Right lobe of liver (tissue), 6 donors: ENCODE measurements around the gene RBM6. TPM values are rescaled to one million over a fixed set of nuclear protein-coding genes. Genes with fewer than 3 reads are reported as not detected.

Experiments
- ATAC-seq, 4 donors: fragments of 200-7000 bp; cut with Tn5 transposase; one replicate each; pipeline ENCODE4 v1.9.1; 2020; ENCODE audit warnings: mild to moderate bottlenecking in 4 of 4, moderate library complexity in 4 of 4
- DNase-seq, 3 donors: peaks; one replicate each; pipeline ENCODE4 v3.0.0-alpha.2; 2020
- H3K27ac ChIP-seq, 3 donors: fragments of 200-600 bp; one replicate each; pipeline ENCODE4 v1.8.0; 2022
- H3K27me3 ChIP-seq, 2 donors: fragments of 200-600 bp; one replicate each; pipeline ENCODE4 v1.8.0; 2022
- H3K36me3 ChIP-seq, 4 donors: fragments of 200-600 bp; sonication (generic) in 1 of 4; one replicate each; pipeline versions ENCODE4 v1.5.1 to v1.8.0; 2017 to 2022; ENCODE audit warnings: control low read depth in 1 of 4
- H3K4me1 ChIP-seq, 4 donors: fragments of 200-600 bp; sonication (generic) in 1 of 4; one replicate each; pipeline versions ENCODE4 v1.5.1 to v1.8.0; 2017 to 2022; ENCODE audit warnings: control low read depth in 1 of 4
- H3K4me3 ChIP-seq, 3 donors: fragments of 200-600 bp; one replicate each; pipeline ENCODE4 v1.8.0; 2022
- H3K9me3 ChIP-seq, 4 donors: fragments of 200-600 bp; sonication (generic) in 1 of 4; one replicate each; pipeline versions ENCODE4 v1.5.1 to v1.8.0; 2017 to 2022; ENCODE audit warnings: control low read depth in 1 of 4
- CTCF ChIP-seq, 4 donors: fragments of 200-600 bp in 3 of 4; fragments of 450-650 bp in 1 of 4; IDR thresholded peaks; one replicate each; pipeline versions ENCODE4 v1.5.1 to v1.8.0; 2016 to 2022; ENCODE audit warnings: antibody characterized with exemption in 4 of 4, mild to moderate bottlenecking in 2 of 4
- POLR2A ChIP-seq: fragments of 450-650 bp; IDR thresholded peaks from one replicate; pipeline ENCODE4 v1.6.1; 2017; ENCODE audit warnings: antibody characterized with exemption, mild to moderate bottlenecking
- WGBS: methylation state at CpG from one replicate; pipeline ENCODE4 v1.1.6; 2018; ENCODE audit warnings: low coverage, low lambda C conversion rate; ENCODE audit not compliant: insufficient coverage; ENCODE audit errors: missing lambda C conversion rate; 5-methylcytosine and 5-hydroxymethylcytosine counted together
- intact Hi-C, 2 donors: fragments of 100-400 bp; cut with DNase I; formaldehyde crosslinking; loops; one replicate each; pipeline versions ENCODE4 v1.11.2 to v1.14.1; 2022
- total RNA-seq, 6 experiments: library from RNA; depleted of rRNA in 2 of 6; stranded (reverse); fragments of >200 nt in 2 of 6; fragmentation: NEBNext Ultra II Directional in 3 of 6; extraction: Animal tissue kit (Norgen Biotek cat#: 25700) in 3 of 6; gene quantifications; one replicate each; pipeline versions ENCODE4 v1.1.0 to v1.2.4, GENCODE V29; 2016 to 2023
- donor health status: DM: no; HTN: yes; CAD: no.
- donor health status: DM: no; HTN: no; CAD: no.
- donor health status: DM: no; HTN: no; CAD: no.
- donor health status: DM: no; HTN: yes; CAD: no.
- donor health status: DM: no; HTN: yes; CAD: no.

Gene RBM6
- total RNA-seq, 6 experiments from 2014 or later: 25.9 to 46.4 (median 32.9) TPM

GRCh38 chr3:50111757-50112156 lies 171.8 kb downstream of the RBM6 start:
- Histone ChIP-seq H3K36me3 (peaks cover 39 to 100% (median 79%) of the 10 kb centered on the region in 4 donors), H3K4me1 (no peaks in the 10 kb centered on the region), H3K27ac (no peak overlapping the region), H3K27me3 (no peaks in the 10 kb centered on the region), H3K4me3 (no peak overlapping the region), H3K9me3 (no peaks in the 10 kb centered on the region)
- DNase-seq (no peak), ATAC-seq (no peak)
- intact Hi-C loops: no loop called here
- TF ChIP-seq CTCF (IDR thresholded peaks at IDR 0.05): no peak
- TF ChIP-seq POLR2A: no peak
- 77% methylated on average over 1 of the region's 5 CpGs for WGBS

- intact Hi-C loops: no loop called here
- Histone ChIP-seq H3K9me3 (no peaks in the 10 kb centered on the region), H3K27ac (no peak overlapping the region), H3K4me1 (no peaks in the 10 kb centered on the region), H3K4me3 (no peak overlapping the region), H3K27me3 (no peaks in the 10 kb centered on the region), H3K36me3 (peaks cover 39 to 100% (median 77%) of the 10 kb centered on the region in 4 donors)
- 93% methylated on average over 3 of the region's 3 CpGs for WGBS
- DNase-seq (no peak), ATAC-seq (peak in 3 of 4 donors; percentile 31 to 45 (median 43))
- TF ChIP-seq CTCF (IDR thresholded peaks at IDR 0.05): no peak
- no peak for TF ChIP-seq POLR2A
Measured at GRCh38 chr3:50112462-50112861, 172.5 kb downstream of the RBM6 start.

GRCh38 chr3:50117120-50117519 lies 177.2 kb downstream of the RBM6 start:
- Histone ChIP-seq H3K4me1 (no peaks in the 10 kb centered on the region), H3K4me3 (no peak overlapping the region), H3K36me3 (peaks cover 27 to 80% (median 55%) of the 10 kb centered on the region in 4 donors), H3K27ac (no peak overlapping the region), H3K9me3 (no peaks in the 10 kb centered on the region), H3K27me3 (no peaks in the 10 kb centered on the region)
- DNase-seq (peak in 1 of 3 donors; percentile 15), ATAC-seq (no peak)
- WGBS: 80% methylated on average over 4 of the region's 8 CpGs
- intact Hi-C loops: no loop called here
- TF ChIP-seq POLR2A (no peak), CTCF (IDR thresholded peaks at IDR 0.05) (no peak)

- no peaks in the 10 kb centered on the region for H3K27me3 ChIP-seq
- intact Hi-C loops: no loop called here
- peak in 1 of 3 donors; percentile 23 for DNase-seq
- no peaks in the 10 kb centered on the region for H3K9me3 ChIP-seq
- no CpG with 5 or more reads among the region's 10 CpGs for WGBS
- H3K36me3 ChIP-seq: peaks cover 27 to 70% (median 48%) of the 10 kb centered on the region in 4 donors
- no peak overlapping the region for H3K27ac ChIP-seq
- TF ChIP-seq CTCF (IDR thresholded peaks at IDR 0.05) (no peak), POLR2A (no peak)
- ATAC-seq: no peak
- no peak overlapping the region for H3K4me3 ChIP-seq
- H3K4me1 ChIP-seq: no peaks in the 10 kb centered on the region
Measured at GRCh38 chr3:50118237-50118636, 178.3 kb downstream of the RBM6 start.

- no peak for ATAC-seq
- Histone ChIP-seq H3K27me3 (no peaks in the 10 kb centered on the region), H3K9me3 (no peaks in the 10 kb centered on the region), H3K27ac (no peak overlapping the region), H3K4me1 (no peaks in the 10 kb centered on the region), H3K4me3 (no peak overlapping the region), H3K36me3 (peaks cover 17 to 55% (median 36%) of the 10 kb centered on the region in 4 donors)
- peak in 1 of 3 donors; percentile 13 for DNase-seq
- intact Hi-C loops: loop anchor here in 1 of 2 donors (2.0 to 10.0 kb wide), 2 partner anchors 69 to 145 kb away; partner anchors contain the start of gene SEMA3B
- WGBS: 59% methylated on average over 3 of the region's 3 CpGs
- TF ChIP-seq CTCF (IDR thresholded peaks at IDR 0.05) (no peak), POLR2A (no peak)
Measured at GRCh38 chr3:50119786-50120185, 179.8 kb downstream of the RBM6 start.
